ENCODE data around the gene COPRS.

- no peak for TF ChIP-seq SMC3 (IDR thresholded peaks at IDR 0.05; ENCODE audit: low read length)
- TF ChIP-seq ZNF564 (CRISPR knock-in tag; IDR thresholded peaks at IDR 0.05), result no peak
- no peak for TF ChIP-seq DMTF1 (CRISPR knock-in tag; IDR thresholded peaks at IDR 0.05)
- TF ChIP-seq CTCF (CRISPR knock-in tag; IDR thresholded peaks at IDR 0.05), result no peak
- no peak for TF ChIP-seq ELF4 (CRISPR knock-in tag; IDR thresholded peaks at IDR 0.05; ENCODE audit: borderline replicate concordance)
- TF ChIP-seq ZBTB1 (CRISPR knock-in tag; IDR thresholded peaks at IDR 0.05; ENCODE audit: borderline replicate concordance), result no peak
- no peak for TF ChIP-seq IRF2 (CRISPR knock-in tag; IDR thresholded peaks at IDR 0.05)
These were observed 5.1 kb downstream of the COPRS start for GRCh38 chr17:31853911-31854470.

All from HepG2 (cell line).